ENCODE results near the gene TEK.

Gene TEK

DNA sequence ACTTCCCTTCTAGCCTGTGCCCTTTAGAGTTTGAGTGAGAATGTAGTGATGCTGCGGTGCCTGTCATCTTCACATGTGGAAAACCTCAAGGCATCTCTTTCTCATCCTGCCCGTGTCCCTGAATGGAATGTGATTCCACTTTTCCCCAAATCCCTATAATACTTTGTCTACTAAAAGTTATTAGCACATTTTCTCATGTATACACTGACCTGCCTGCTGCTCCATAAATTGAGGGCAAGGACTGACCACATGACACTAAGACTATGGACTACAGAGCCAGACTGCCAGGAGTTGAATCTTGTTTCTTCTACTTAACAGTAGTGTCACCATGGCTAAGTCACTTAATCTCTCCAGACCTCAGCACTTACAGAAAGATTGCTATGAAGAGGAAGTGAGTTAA, 93.0 kb downstream of the TEK start:
- no peak for TF ChIP-seq REST (IDR thresholded peaks at IDR 0.05; ENCODE audit: insufficient read depth in 1 of 2, low read depth in 2 of 2, low read length in 2 of 2)
- no peak for TF ChIP-seq SIN3A (IDR thresholded peaks at IDR 0.05; ENCODE audit: borderline replicate concordance, insufficient read depth, low read length)
- no peak for TF ChIP-seq POLR2AphosphoS5 (IDR thresholded peaks at IDR 0.05; ENCODE audit: low read depth, low read length)
- TF ChIP-seq FOXP2 (optimal IDR thresholded peaks at IDR 0.05; ENCODE audit: borderline replicate concordance, extremely low read depth, extremely low read length, insufficient read depth), result no peak
- no peak for TF ChIP-seq TAF1 (IDR thresholded peaks at IDR 0.05; ENCODE audit: borderline replicate concordance, insufficient read depth, low read length)

DNA sequence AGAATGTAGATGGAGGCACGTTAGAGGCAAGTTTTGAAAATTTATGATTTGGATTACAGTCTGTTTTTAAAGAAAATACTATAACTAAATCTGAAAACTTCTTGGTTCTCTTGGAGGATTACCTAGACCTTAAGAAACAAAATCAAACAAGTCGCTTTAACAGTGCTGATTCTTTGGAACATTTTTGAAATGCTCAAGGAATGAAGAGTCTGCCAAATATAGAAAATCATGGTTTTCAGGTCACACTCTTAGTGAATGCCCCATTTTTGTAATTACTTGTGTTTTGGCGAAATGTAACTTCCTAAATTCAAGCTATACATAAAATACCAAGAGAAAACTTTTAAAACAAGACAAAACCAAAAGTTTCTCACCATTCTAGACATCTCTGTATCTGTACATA, 94.8 kb downstream of the TEK start:
- no peak for TF ChIP-seq SIN3A (IDR thresholded peaks at IDR 0.05; ENCODE audit: borderline replicate concordance, insufficient read depth, low read length)
- no peak for TF ChIP-seq FOXP2 (optimal IDR thresholded peaks at IDR 0.05; ENCODE audit: borderline replicate concordance, extremely low read depth, extremely low read length, insufficient read depth)
- no peak for TF ChIP-seq TAF1 (IDR thresholded peaks at IDR 0.05; ENCODE audit: borderline replicate concordance, insufficient read depth, low read length)
- TF ChIP-seq REST (IDR thresholded peaks at IDR 0.05; ENCODE audit: insufficient read depth in 1 of 2, low read depth in 2 of 2, low read length in 2 of 2), result no peak
- TF ChIP-seq POLR2AphosphoS5 (IDR thresholded peaks at IDR 0.05; ENCODE audit: low read depth, low read length), result no peak

GRCh38 chr9:27204578-27204977, 95.6 kb downstream of the TEK start:
- TF ChIP-seq TAF1 (IDR thresholded peaks at IDR 0.05; ENCODE audit: borderline replicate concordance, insufficient read depth, low read length), result no peak
- no peak for TF ChIP-seq SIN3A (IDR thresholded peaks at IDR 0.05; ENCODE audit: borderline replicate concordance, insufficient read depth, low read length)
- no peak for TF ChIP-seq FOXP2 (optimal IDR thresholded peaks at IDR 0.05; ENCODE audit: borderline replicate concordance, extremely low read depth, extremely low read length, insufficient read depth)
- no peak for TF ChIP-seq REST (IDR thresholded peaks at IDR 0.05; ENCODE audit: insufficient read depth in 1 of 2, low read depth in 2 of 2, low read length in 2 of 2)
- TF ChIP-seq POLR2AphosphoS5 (IDR thresholded peaks at IDR 0.05; ENCODE audit: low read depth, low read length), result no peak

GRCh38 chr9:27205198-27205597, 96.2 kb downstream of the TEK start:
- TF ChIP-seq TAF1 (IDR thresholded peaks at IDR 0.05; ENCODE audit: borderline replicate concordance, insufficient read depth, low read length) (no peak), FOXP2 (optimal IDR thresholded peaks at IDR 0.05; ENCODE audit: borderline replicate concordance, extremely low read depth, extremely low read length, insufficient read depth) (no peak), REST (IDR thresholded peaks at IDR 0.05; ENCODE audit: insufficient read depth in 1 of 2, low read depth in 2 of 2, low read length in 2 of 2) (no peak), SIN3A (IDR thresholded peaks at IDR 0.05; ENCODE audit: borderline replicate concordance, insufficient read depth, low read length) (no peak), POLR2AphosphoS5 (IDR thresholded peaks at IDR 0.05; ENCODE audit: low read depth, low read length) (no peak)

DNA sequence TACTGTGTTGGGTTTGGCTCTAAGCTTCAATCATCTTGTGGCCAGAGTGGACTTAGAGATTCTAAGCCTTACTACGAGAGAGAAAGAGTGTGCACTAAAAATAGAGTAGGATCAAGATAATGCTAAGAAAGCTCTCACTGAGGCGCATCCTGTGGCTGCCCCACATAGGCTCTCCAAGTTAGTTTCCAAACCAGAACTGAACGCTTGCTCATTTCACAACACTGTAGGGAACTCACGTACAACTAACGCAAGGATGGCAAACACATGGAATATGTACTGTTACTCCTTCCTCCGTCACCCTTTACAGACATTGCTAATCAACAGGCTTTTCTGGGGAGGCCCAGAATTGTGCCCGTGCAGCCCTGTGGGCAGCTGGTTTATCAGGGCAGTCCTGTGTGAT, 97.0 kb downstream of the TEK start:
- TF ChIP-seq TAF1 (IDR thresholded peaks at IDR 0.05; ENCODE audit: borderline replicate concordance, insufficient read depth, low read length) (no peak), SIN3A (IDR thresholded peaks at IDR 0.05; ENCODE audit: borderline replicate concordance, insufficient read depth, low read length) (no peak), FOXP2 (optimal IDR thresholded peaks at IDR 0.05; ENCODE audit: borderline replicate concordance, extremely low read depth, extremely low read length, insufficient read depth) (no peak), REST (IDR thresholded peaks at IDR 0.05; ENCODE audit: insufficient read depth in 1 of 2, low read depth in 2 of 2, low read length in 2 of 2) (no peak), POLR2AphosphoS5 (IDR thresholded peaks at IDR 0.05; ENCODE audit: low read depth, low read length) (no peak)
